GM18951 (cell line): ENCODE measurements around the gene PMIS2.

Experiments used
- POLR2A ChIP-seq: IDR thresholded peaks from 4 replicates; pipeline ENCODE4 v1.6.1; 2011; ENCODE audit warnings: mild to moderate bottlenecking; ENCODE audit not compliant: insufficient read length, insufficient read depth; ENCODE audit errors: extremely low read depth
- in situ Hi-C: fragments of 300-500 bp; cut with MboI; formaldehyde crosslinking; loops from one replicate; pipeline ENCODE4 v1.12.0; 2022; ENCODE audit warnings: low sequenced_read_pairs, mixed read lengths, inconsistent platforms; ENCODE audit not compliant: unreplicated experiment

Gene PMIS2

GRCh38 chr19:35549879-35550523 is 36.0 kb upstream of the PMIS2 start:
- no peak for TF ChIP-seq POLR2A
- in situ Hi-C loops = no loop called here

GRCh38 chr19:35551091-35551810 is 34.7 kb upstream of the PMIS2 start:
- TF ChIP-seq POLR2A = no peak
- in situ Hi-C loops = no loop called here

GRCh38 chr19:35552534-35553384 is 33.2 kb upstream of the PMIS2 start:
- in situ Hi-C loops = no loop called here
- TF ChIP-seq POLR2A = no peak

- in situ Hi-C loops = no loop called here
- TF ChIP-seq POLR2A = no peak
These were observed 32.5 kb upstream of the PMIS2 start for GRCh38 chr19:35553385-35554000.

- in situ Hi-C loops = no loop called here
- no peak for TF ChIP-seq POLR2A
These were observed 31.9 kb upstream of the PMIS2 start for GRCh38 chr19:35554076-35554475.

- in situ Hi-C loops = no loop called here
- TF ChIP-seq POLR2A = no peak
These were observed 30.5 kb upstream of the PMIS2 start for GRCh38 chr19:35555301-35556005.

GRCh38 chr19:35556025-35556590 is 29.9 kb upstream of the PMIS2 start:
- in situ Hi-C loops = no loop called here
- no peak for TF ChIP-seq POLR2A

GRCh38 chr19:35556846-35557538 is 29.0 kb upstream of the PMIS2 start:
- in situ Hi-C loops = no loop called here
- no peak for TF ChIP-seq POLR2A

GRCh38 chr19:35557539-35558399 is 28.2 kb upstream of the PMIS2 start:
- in situ Hi-C loops = no loop called here
- no peak for TF ChIP-seq POLR2A

- in situ Hi-C loops = no loop called here
- no peak for TF ChIP-seq POLR2A
These were observed 27.3 kb upstream of the PMIS2 start for GRCh38 chr19:35558400-35559280.
